IPS-15b (cell line): ENCODE data around the gene RNF7.

ENCODE experiments used
- H3K27me3 ChIP-seq: one replicate; pipeline ENCODE4 v1.6.1; 2013; ENCODE audit warnings: low read length; ENCODE audit not compliant: control insufficient read depth, insufficient read depth
- H3K36me3 ChIP-seq: one replicate; pipeline ENCODE4 v1.6.1; 2013; ENCODE audit warnings: low read length; ENCODE audit not compliant: control insufficient read depth, insufficient read depth
- H3K4me1 ChIP-seq: one replicate; pipeline ENCODE4 v1.6.1; 2013; ENCODE audit warnings: mild to moderate bottlenecking, low read length; ENCODE audit not compliant: control insufficient read depth, insufficient read depth
- H3K4me3 ChIP-seq: one replicate; pipeline ENCODE4 v1.5.1; 2013; ENCODE audit warnings: low read depth, low read length
- H3K9ac ChIP-seq: one replicate; pipeline ENCODE4 v1.6.1; 2013; ENCODE audit warnings: low read depth, mild to moderate bottlenecking, low read length
- H3K9me3 ChIP-seq: one replicate; pipeline ENCODE4 v1.6.1; 2013; ENCODE audit warnings: mild to moderate bottlenecking, low read length; ENCODE audit not compliant: control insufficient read depth, insufficient read depth

The RNF7 gene

GRCh38 chr3:141764465-141764864 lies 26.4 kb downstream of the RNF7 start:
- peaks cover 12% of the 10 kb centered on the region for H3K27me3 ChIP-seq
- no peak overlapping the region for H3K9ac ChIP-seq
- H3K4me3 ChIP-seq, result no peak overlapping the region
- H3K4me1 ChIP-seq, result peaks cover 3% of the 10 kb centered on the region
- no peaks in the 10 kb centered on the region for H3K9me3 ChIP-seq
- H3K36me3 ChIP-seq, result no peaks in the 10 kb centered on the region

GRCh38 chr3:141764986-141765385 lies 26.9 kb downstream of the RNF7 start:
- H3K9ac ChIP-seq, result no peak overlapping the region
- no peaks in the 10 kb centered on the region for H3K9me3 ChIP-seq
- H3K36me3 ChIP-seq, result no peaks in the 10 kb centered on the region
- peaks cover 12% of the 10 kb centered on the region for H3K27me3 ChIP-seq
- no peak overlapping the region for H3K4me3 ChIP-seq
- peaks cover 3% of the 10 kb centered on the region for H3K4me1 ChIP-seq

DNA sequence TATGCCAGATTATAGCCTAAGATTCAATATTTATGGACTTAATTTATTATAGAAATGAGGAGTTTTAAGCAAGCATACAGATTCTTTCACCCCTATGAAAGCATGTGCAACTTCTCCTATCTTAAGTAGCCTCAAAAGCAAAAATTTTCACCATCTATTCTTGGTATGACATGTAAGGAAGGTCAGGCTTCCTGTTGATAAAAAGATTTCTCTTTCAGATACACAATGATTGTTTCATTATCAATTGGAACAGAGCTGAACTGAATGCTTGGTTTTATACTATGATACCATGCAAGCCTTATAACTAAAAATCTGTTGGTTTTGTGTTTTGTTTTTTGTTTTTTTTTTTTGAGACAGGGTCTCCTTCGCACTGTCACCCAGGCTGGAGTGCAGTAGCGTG lies 29.0 kb downstream of the RNF7 start:
- no peaks in the 10 kb centered on the region for H3K36me3 ChIP-seq
- H3K4me3 ChIP-seq, result no peak overlapping the region
- no peaks in the 10 kb centered on the region for H3K9me3 ChIP-seq
- H3K9ac ChIP-seq, result no peak overlapping the region
- H3K27me3 ChIP-seq, result peaks cover 12% of the 10 kb centered on the region
- H3K4me1 ChIP-seq, result peaks cover 3% of the 10 kb centered on the region

DNA sequence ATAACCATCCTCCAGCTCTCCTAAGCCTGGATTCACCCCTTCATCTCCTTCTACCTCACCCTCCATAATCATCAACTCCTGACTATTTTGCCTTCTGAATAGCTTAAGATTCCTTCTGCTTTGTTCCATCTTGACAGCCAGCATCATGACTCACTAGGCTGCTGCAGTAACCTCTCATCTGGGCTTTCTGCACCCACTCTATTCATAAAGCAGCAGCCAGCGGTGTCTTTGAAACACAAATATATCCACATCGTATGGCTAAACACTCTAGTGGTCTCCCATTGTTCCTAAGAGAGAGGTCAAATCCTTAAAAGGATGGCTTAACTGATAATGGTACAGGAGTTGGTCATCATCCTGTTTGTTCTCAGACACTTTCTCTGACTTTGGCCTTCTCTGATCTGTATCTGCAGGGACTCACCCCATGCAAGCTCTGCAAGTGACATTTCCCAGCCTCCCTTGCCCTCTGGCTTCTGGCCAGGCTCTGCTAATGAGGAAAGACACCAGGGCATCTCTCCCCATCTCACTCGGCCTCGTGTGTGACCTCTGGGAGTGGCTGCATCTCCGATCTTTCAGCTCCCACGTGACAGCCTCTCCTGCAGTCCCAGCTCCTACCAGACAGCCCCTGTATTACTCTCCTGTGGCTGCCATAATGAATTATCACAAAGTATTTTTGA lies 31.3 kb downstream of the RNF7 start:
- no peaks in the 10 kb centered on the region for H3K4me1 ChIP-seq
- H3K9ac ChIP-seq, result no peak overlapping the region
- no peaks in the 10 kb centered on the region for H3K36me3 ChIP-seq
- H3K9me3 ChIP-seq, result no peaks in the 10 kb centered on the region
- no peak overlapping the region for H3K4me3 ChIP-seq
- H3K27me3 ChIP-seq, result peaks cover 1% of the 10 kb centered on the region

DNA sequence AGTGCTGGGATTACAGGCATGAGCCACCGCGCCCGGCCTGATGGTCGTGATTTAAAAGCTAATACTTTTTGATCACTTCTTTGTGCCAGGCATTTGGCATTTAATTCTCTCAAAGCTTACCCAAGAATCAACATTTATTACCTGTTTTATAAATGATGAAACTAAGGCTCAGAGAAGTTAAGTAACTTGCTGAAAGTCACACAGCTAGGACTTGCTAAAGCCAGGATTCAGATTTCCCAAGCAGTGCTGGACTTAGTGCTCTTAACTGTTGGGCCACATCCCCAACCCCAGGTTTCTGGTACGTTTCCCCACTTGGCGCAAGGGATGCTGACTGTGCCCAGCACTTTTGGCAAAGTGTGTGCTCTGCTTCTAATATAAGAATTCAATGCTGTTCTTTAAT lies 35.6 kb downstream of the RNF7 start:
- H3K27me3 ChIP-seq, result no peaks in the 10 kb centered on the region
- H3K9me3 ChIP-seq, result no peaks in the 10 kb centered on the region

GRCh38 chr3:141776376-141776775 lies 38.3 kb downstream of the RNF7 start:
- Histone ChIP-seq H3K4me3 (no peak overlapping the region), H3K27me3 (no peaks in the 10 kb centered on the region), H3K36me3 (no peaks in the 10 kb centered on the region), H3K9ac (no peak overlapping the region), H3K9me3 (no peaks in the 10 kb centered on the region), H3K4me1 (no peaks in the 10 kb centered on the region)

More for the DNA sequence above, 35.6 kb downstream of the RNF7 start:
- Histone ChIP-seq H3K4me3 (no peak overlapping the region), H3K9ac (no peak overlapping the region), H3K4me1 (no peaks in the 10 kb centered on the region), H3K36me3 (no peaks in the 10 kb centered on the region)

GRCh38 chr3:141776885-141777284 lies 38.8 kb downstream of the RNF7 start:
- Histone ChIP-seq H3K4me3 (no peak overlapping the region), H3K4me1 (no peaks in the 10 kb centered on the region), H3K9me3 (no peaks in the 10 kb centered on the region), H3K27me3 (no peaks in the 10 kb centered on the region), H3K9ac (no peak overlapping the region), H3K36me3 (no peaks in the 10 kb centered on the region)

DNA sequence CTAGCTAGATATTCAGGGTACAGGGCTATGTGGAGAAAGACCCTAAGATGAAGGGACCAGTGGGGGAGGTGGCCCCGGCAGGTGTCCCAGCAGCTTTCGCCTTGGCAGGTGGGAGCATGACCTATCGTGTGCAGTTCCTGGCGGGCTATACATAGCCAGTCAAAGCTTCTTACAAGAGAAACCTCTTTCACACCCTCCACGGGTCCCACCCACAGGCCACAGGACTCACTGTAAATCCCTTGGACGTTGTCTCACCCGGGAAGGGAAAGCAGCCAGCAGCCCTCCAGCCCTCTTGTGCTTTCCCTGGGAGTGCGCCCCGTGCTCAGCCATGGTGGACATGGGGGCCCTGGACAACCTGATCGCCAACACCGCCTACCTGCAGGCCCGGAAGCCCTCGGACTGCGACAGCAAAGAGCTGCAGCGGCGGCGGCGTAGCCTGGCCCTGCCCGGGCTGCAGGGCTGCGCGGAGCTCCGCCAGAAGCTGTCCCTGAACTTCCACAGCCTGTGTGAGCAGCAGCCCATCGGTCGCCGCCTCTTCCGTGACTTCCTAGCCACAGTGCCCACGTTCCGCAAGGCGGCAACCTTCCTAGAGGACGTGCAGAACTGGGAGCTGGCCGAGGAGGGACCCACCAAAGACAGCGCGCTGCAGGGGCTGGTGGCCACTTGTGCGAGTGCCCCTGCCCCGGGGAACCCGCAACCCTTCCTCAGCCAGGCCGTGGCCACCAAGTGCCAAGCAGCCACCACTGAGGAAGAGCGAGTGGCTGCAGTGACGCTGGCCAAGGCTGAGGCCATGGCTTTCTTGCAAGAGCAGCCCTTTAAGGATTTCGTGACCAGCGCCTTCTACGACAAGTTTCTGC lies 40.1 kb downstream of the RNF7 start:
- Histone ChIP-seq H3K9ac (no peak overlapping the region), H3K27me3 (no peaks in the 10 kb centered on the region), H3K4me1 (peaks cover 2% of the 10 kb centered on the region), H3K36me3 (no peaks in the 10 kb centered on the region), H3K4me3 (no peak overlapping the region), H3K9me3 (no peaks in the 10 kb centered on the region)

- Histone ChIP-seq H3K4me1 (peaks cover 2% of the 10 kb centered on the region), H3K4me3 (no peak overlapping the region), H3K27me3 (no peaks in the 10 kb centered on the region), H3K36me3 (no peaks in the 10 kb centered on the region), H3K9me3 (no peaks in the 10 kb centered on the region), H3K9ac (no peak overlapping the region)
Observed at GRCh38 chr3:141779667-141780066, 41.6 kb downstream of the RNF7 start.

GRCh38 chr3:141782386-141782932 lies 44.4 kb downstream of the RNF7 start:
- H3K27me3 ChIP-seq, result no peaks in the 10 kb centered on the region
- no peaks in the 10 kb centered on the region for H3K9me3 ChIP-seq
- H3K9ac ChIP-seq, result no peak overlapping the region
- H3K4me3 ChIP-seq, result no peak overlapping the region
- no peaks in the 10 kb centered on the region for H3K36me3 ChIP-seq
- peaks cover 2% of the 10 kb centered on the region for H3K4me1 ChIP-seq

DNA sequence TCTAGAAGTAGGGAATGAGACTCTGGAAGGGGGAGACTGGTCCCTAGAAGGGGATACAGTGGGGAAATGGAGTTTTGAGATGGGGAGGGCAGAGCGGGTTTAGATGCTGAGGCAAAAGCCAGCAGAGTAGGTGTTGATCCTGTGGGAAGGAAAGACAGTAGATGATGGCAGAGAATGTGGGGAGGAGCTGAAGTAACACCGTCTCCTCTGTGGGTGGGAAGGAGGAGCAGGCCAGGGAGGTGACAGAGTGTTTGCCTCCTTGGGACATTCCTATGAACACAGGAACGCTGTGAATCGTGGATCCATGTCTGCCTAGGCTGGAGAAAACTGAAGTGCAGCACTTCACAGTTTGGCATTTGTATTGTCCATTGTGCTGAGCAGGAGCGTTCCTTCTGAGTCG lies 45.5 kb downstream of the RNF7 start:
- Histone ChIP-seq H3K9ac (no peak overlapping the region), H3K27me3 (no peaks in the 10 kb centered on the region), H3K4me1 (peaks cover 2% of the 10 kb centered on the region), H3K36me3 (no peaks in the 10 kb centered on the region), H3K4me3 (no peak overlapping the region), H3K9me3 (no peaks in the 10 kb centered on the region)

GRCh38 chr3:141784096-141784495 lies 46.0 kb downstream of the RNF7 start:
- no peaks in the 10 kb centered on the region for H3K36me3 ChIP-seq

More at GRCh38 chr3:141784096-141784495, 46.0 kb downstream of the RNF7 start:
- Histone ChIP-seq H3K4me3 (no peak overlapping the region), H3K4me1 (peaks cover 2% of the 10 kb centered on the region), H3K9me3 (no peaks in the 10 kb centered on the region), H3K9ac (no peak overlapping the region), H3K27me3 (no peaks in the 10 kb centered on the region)
